ENCODE data around the gene RABGGTB.

GRCh38 chr1:75794382-75794781 lies 8.3 kb downstream of the RABGGTB start:
- no peak for TF ChIP-seq POLR2A (IDR thresholded peaks at IDR 0.05; ENCODE audit: low read length)
- no peak for TF ChIP-seq GATA1 (IDR thresholded peaks at IDR 0.05; ENCODE audit: low read depth, low read length)

Data from erythroblast (primary cell).